C4-2B (cell line): ENCODE data around the gene AUP1.

ENCODE experiments used
- ZFX ChIP-seq: fragments of 450-650 bp; IDR thresholded peaks from 2 replicates; pipeline ENCODE4 v1.6.1; 2017
- TF ChIP-seq, protein P1 (sequence below): fragments of 450-650 bp; conservative IDR thresholded peaks from 2 replicates; pipeline ENCODE4 v1.5.1; 2017; ENCODE audit warnings: mild to moderate bottlenecking

DNA sequence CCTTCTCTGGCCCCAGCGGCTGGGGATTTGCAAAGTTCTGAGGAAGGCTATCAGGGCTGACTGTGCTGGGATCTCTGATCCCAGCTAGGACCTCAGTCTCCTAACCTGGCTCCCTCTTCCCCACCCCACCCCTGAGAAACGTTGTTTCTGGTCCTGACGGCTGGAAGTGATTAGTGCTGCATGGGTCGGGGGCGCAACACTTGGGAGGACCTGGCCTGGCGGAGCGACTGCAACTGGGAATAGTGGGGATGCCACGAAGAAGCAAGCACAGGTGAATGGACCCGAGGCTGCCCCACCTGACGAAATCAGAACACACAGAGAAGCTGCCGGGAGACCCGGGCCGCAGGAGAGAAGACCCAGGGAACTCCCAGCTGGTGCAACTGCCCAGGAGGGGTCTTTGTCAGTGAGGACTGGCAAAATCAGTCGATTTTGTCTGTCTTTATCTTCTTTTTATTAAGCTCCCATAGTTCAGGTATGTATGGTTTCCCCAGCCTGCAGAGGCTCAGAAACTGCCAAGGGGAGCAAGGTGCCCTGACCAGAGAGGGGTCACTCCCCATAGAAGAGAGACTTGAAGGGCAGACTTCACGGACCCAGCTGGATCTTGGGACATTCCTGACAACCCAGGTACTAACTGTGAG is 29.4 kb downstream of the AUP1 start:
- TF ChIP-seq, protein P1, sequence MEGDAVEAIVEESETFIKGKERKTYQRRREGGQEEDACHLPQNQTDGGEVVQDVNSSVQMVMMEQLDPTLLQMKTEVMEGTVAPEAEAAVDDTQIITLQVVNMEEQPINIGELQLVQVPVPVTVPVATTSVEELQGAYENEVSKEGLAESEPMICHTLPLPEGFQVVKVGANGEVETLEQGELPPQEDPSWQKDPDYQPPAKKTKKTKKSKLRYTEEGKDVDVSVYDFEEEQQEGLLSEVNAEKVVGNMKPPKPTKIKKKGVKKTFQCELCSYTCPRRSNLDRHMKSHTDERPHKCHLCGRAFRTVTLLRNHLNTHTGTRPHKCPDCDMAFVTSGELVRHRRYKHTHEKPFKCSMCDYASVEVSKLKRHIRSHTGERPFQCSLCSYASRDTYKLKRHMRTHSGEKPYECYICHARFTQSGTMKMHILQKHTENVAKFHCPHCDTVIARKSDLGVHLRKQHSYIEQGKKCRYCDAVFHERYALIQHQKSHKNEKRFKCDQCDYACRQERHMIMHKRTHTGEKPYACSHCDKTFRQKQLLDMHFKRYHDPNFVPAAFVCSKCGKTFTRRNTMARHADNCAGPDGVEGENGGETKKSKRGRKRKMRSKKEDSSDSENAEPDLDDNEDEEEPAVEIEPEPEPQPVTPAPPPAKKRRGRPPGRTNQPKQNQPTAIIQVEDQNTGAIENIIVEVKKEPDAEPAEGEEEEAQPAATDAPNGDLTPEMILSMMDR: no peak
- no peak for TF ChIP-seq ZFX
